Panc1 (cell line): ENCODE data around the gene ZNF580. TPM values are rescaled to one million over a fixed set of nuclear protein-coding genes. Genes with fewer than 3 reads are reported as not detected.

ENCODE experiments used
- ATAC-seq: fragments of 200-7000 bp; cut with Tn5 transposase; 2 replicates; pipeline ENCODE4 v1.9.1; 2020; ENCODE audit warnings: mild to moderate bottlenecking, moderate library complexity
- BruUV-seq: library from RNA; stranded (reverse); fragments of 400-500 nt; replicated peaks from 2 replicates; lab custom pipeline; 2021; lab: Mats Ljungman, UMichigan
- CTCF ChIA-PET: fragments of 300-600 bp; sonication (Branson Sonifier 250); formaldehyde crosslinking; loops from one replicate; lab custom pipeline; 2022; ENCODE audit warnings: antibody characterized with exemption; lab: Charles Lee
- POLR2A ChIA-PET: fragments of 300-600 bp; sonication (Branson Sonifier 250); formaldehyde crosslinking; loops from one replicate; lab custom pipeline; 2022; ENCODE audit warnings: antibody characterized with exemption; lab: Charles Lee
- DNase-seq: peaks from one replicate; pipeline ENCODE4 v3.0.0-alpha.2; 2010; ENCODE audit warnings: low read depth, low spot score
- H3K27ac ChIP-seq: 2 replicates; pipeline ENCODE4 v1.5.1; 2011; ENCODE audit warnings: mild to moderate bottlenecking, low read length, inconsistent platforms
- H3K27me3 ChIP-seq: fragments of 200-500 bp; sonication (Bioruptor generic); 2 replicates; pipeline ENCODE4 v1.6.0; 2014; ENCODE audit warnings: low read length, inconsistent platforms; ENCODE audit not compliant: control insufficient read depth, insufficient read depth
- H3K36me3 ChIP-seq: fragments of 200-500 bp; sonication (Bioruptor generic); 2 replicates; pipeline ENCODE4 v1.5.1; 2014; ENCODE audit warnings: inconsistent platforms, mild to moderate bottlenecking, low read length, moderate library complexity; ENCODE audit not compliant: control insufficient read depth, insufficient read depth
- H3K4me1 ChIP-seq: 2 replicates; pipeline ENCODE4 v1.5.1; 2011; ENCODE audit warnings: inconsistent platforms, mild to moderate bottlenecking, low read length, moderate library complexity; ENCODE audit not compliant: control insufficient read depth, insufficient read depth
- H3K4me3 ChIP-seq, 2 experiments: 2 replicates each; pipeline ENCODE4 v1.5.1; 2011 to 2012; ENCODE audit warnings: low read depth in 2 of 2, low read length in 2 of 2, mild to moderate bottlenecking in 2 of 2, inconsistent platforms in 1 of 2, moderate library complexity in 1 of 2
- H3K9me3 ChIP-seq: fragments of 200-500 bp; sonication (Bioruptor generic); 2 replicates; pipeline ENCODE4 v1.5.1; 2014; ENCODE audit warnings: low read depth, mild to moderate bottlenecking, inconsistent platforms, low read length, moderate library complexity; ENCODE audit not compliant: control insufficient read depth, insufficient read depth
- CTCF ChIP-seq: fragments of 450-650 bp; IDR thresholded peaks from 2 replicates; pipeline ENCODE4 v1.5.1; 2017; ENCODE audit warnings: mild to moderate bottlenecking
- POLR2AphosphoS5 ChIP-seq: IDR thresholded peaks from 2 replicates; pipeline ENCODE4 v1.6.1; 2012; ENCODE audit warnings: mild to moderate bottlenecking, low read depth, low read length, moderate library complexity
- REST ChIP-seq, 2 experiments: IDR thresholded peaks; 2 replicates each; pipeline ENCODE4 v1.6.1; 2011 to 2012; ENCODE audit warnings: low read depth in 2 of 2, control low read depth in 1 of 2, low read length in 1 of 2, mild to moderate bottlenecking in 1 of 2, moderate library complexity in 1 of 2; ENCODE audit not compliant: insufficient read depth in 1 of 2
- SIN3A ChIP-seq: IDR thresholded peaks from 2 replicates; pipeline ENCODE4 v1.6.1; 2012; ENCODE audit warnings: low read depth, mild to moderate bottlenecking, low read length, moderate library complexity, borderline replicate concordance; ENCODE audit not compliant: insufficient read depth
- TCF7L2 ChIP-seq: IDR thresholded peaks from 2 replicates; pipeline ENCODE4 v1.6.1; 2011; ENCODE audit warnings: mild to moderate bottlenecking, low read depth, low read length, inconsistent platforms
- in situ Hi-C: cut with HindIII; loops from 2 replicates; pipeline ENCODE4 v1.10.0; 2016; ENCODE audit warnings: low sequenced_read_pairs, low pct_unique_long_range_greater_than_20kb
- intact Hi-C: fragments of 100-400 bp; cut with micrococcal nuclease; formaldehyde crosslinking; loops from one replicate; pipeline ENCODE4 v1.10.0; 2022; ENCODE audit not compliant: unreplicated experiment
- total RNA-seq: library from RNA; stranded (reverse); gene quantifications from one replicate; pipeline ENCODE4 v1.2.1, GENCODE V29; 2021; ENCODE audit not compliant: unreplicated experiment

Gene ZNF580
- total RNA-seq, 1 experiment from 2014 or later = 58.0 TPM

GRCh38 chr19:55623561-55623960, 17.2 kb upstream of the ZNF580 start:
- intact Hi-C loops (no loop called here), in situ Hi-C loops (no loop called here)
- ChIA-PET POLR2A (no interaction called here), CTCF (no interaction called here)
- Histone ChIP-seq H3K4me3 (peak overlapping the region; percentile 19 to 51), H3K9me3 (no peaks in the 10 kb centered on the region), H3K27ac (0 out of 2 replicates have a peak overlapping the region, but pooled peaks have one; percentile 13), H3K27me3 (no peaks in the 10 kb centered on the region), H3K36me3 (no peaks in the 10 kb centered on the region), H3K4me1 (0 out of 2 replicates have a peak, but pooled peaks cover 3% of the 10 kb centered on the region)
- DNase-seq = no peak
- ATAC-seq = no peak
- TF ChIP-seq CTCF (no peak), REST (IDR thresholded peaks at IDR 0.05; ENCODE audit: insufficient read depth in 1 of 2, low read depth in 2 of 2, low read length in 1 of 2) (no peak), POLR2AphosphoS5 (no peak), TCF7L2 (no peak), SIN3A (no peak)
- BruUV-seq = TSS peak; percentile 90

DNA sequence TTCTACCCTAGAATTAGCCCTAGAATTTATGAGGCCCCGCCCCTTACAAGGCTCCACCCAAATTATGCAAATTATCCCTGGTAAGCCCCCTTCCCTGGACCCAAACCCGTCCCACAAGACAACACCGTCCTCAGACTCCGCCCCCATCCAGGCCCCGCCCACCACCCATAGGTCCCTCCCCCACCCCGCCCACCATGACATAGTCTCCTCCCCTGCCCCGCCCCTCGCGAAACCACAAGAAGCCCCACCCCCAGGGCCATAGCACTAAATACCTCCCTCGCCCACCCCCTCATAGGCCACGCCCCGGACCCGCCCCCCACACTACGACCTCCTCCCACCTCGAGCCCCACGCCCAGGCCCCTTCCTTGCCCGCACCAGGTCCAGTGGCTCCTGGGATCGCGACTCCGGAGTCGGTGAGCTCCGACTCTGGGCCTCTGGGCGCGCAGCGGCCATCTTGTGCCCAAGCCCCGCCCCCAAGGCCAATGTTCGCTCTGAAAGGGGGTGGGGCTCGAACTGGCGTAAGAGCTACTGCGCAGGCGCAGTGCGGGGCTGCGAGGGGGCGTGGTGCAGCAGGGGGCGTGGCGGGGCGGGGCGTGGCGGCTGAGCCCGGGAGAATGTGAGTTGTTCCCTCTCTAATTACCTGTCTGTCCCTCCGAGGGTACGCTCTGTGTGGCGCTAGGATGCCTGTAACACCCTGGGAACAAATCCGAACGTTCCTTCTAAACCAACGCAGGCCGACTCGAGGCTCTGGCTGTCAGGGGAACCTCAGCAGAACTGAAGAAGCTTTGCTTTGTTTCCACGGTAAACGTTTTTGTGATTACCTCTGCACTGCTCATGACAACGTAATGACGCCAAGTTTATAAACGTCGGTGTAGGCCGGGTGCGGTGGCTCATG, 16.4 kb upstream of the ZNF580 start, which contains the start of gene ZNF784:
Gene ZNF784 (minus strand): TSS at position 458 of the 895 bp plus-strand sequence. CDS start 5 bp downstream, at position 453.
- 0 out of 2 replicates have a peak, but pooled peaks cover 3% of the 10 kb centered on the region for H3K4me1 ChIP-seq
- TF ChIP-seq SIN3A (peak; percentile 84; the same call in 1 of the 2 replicates), REST (IDR thresholded peaks at IDR 0.05; ENCODE audit: insufficient read depth in 1 of 2, low read depth in 2 of 2, low read length in 1 of 2) (no peak), POLR2AphosphoS5 (peak; percentile 95), CTCF (no peak), TCF7L2 (no peak)
- no peak for DNase-seq
- intact Hi-C loops (no loop called here), in situ Hi-C loops (no loop called here)
- ChIA-PET POLR2A (interaction anchor here (0.5 to 1.0 kb wide), 15 partner anchors 9 to 1075 kb away, joined by 3 to 20 read pairs (median 6); no protein-coding TSS in a partner anchor), CTCF (interaction anchor here (0.6 to 1.0 kb wide), 9 partner anchors 12 to 483 kb away, joined by 3 to 10 read pairs (median 5); no protein-coding TSS in a partner anchor)
- no TSS peak for BruUV-seq
- no peaks in the 10 kb centered on the region for H3K27me3 ChIP-seq
- peak within 1 kb of the TSS; percentile 49 for H3K27ac ChIP-seq
- H3K9me3 ChIP-seq = no peaks in the 10 kb centered on the region
- peak; percentile 85 for ATAC-seq
- peak within 1 kb of the TSS; percentile 60 to 82 for H3K4me3 ChIP-seq
- H3K36me3 ChIP-seq = no peaks in the 10 kb centered on the region
